ENCODE results near the gene ADAM17.

DNA sequence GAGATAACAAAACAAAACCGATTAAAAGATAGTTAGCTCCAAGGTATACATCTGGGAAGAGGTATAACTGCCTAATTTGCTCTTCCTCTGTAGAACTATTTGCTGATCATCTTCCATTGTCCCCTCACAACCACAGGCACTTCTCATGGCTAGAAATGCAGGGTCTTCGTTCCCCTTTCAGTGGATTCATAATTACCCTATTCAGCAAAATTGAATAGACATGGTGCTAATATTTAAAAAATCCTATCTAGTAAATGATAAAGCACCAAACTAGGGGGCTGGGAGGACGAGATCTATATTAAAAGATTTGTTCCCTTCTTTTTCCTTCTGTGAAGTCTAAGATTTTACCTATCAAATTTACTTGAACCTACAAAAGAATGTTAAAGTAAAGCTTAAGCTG, 30.8 kb upstream of the ADAM17 start:
- TF ChIP-seq, protein P1, sequence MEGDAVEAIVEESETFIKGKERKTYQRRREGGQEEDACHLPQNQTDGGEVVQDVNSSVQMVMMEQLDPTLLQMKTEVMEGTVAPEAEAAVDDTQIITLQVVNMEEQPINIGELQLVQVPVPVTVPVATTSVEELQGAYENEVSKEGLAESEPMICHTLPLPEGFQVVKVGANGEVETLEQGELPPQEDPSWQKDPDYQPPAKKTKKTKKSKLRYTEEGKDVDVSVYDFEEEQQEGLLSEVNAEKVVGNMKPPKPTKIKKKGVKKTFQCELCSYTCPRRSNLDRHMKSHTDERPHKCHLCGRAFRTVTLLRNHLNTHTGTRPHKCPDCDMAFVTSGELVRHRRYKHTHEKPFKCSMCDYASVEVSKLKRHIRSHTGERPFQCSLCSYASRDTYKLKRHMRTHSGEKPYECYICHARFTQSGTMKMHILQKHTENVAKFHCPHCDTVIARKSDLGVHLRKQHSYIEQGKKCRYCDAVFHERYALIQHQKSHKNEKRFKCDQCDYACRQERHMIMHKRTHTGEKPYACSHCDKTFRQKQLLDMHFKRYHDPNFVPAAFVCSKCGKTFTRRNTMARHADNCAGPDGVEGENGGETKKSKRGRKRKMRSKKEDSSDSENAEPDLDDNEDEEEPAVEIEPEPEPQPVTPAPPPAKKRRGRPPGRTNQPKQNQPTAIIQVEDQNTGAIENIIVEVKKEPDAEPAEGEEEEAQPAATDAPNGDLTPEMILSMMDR (IDR thresholded peaks at IDR 0.05) = no peak
- no peak for TF ChIP-seq POLR2A (IDR thresholded peaks at IDR 0.05)
